Measurements from ENCODE around the gene ADNP2.

The ADNP2 gene

GRCh38 chr18:80167931-80168330 is 58.9 kb downstream of the ADNP2 start:
- DNase-seq (ENCODE audit: low read depth in 2 of 2): no peak
- TF ChIP-seq CTCF (IDR thresholded peaks at IDR 0.05; ENCODE audit: low read depth, low read length): no peak
- H3K4me3 ChIP-seq (replicated peaks in 1 of 2; ENCODE audit: low read depth in 2 of 2, low read length in 2 of 2): no peak overlapping the region

GRCh38 chr18:80168346-80168745 is 59.3 kb downstream of the ADNP2 start:
- no peak for DNase-seq (ENCODE audit: low read depth in 2 of 2)
- no peak for TF ChIP-seq CTCF (IDR thresholded peaks at IDR 0.05; ENCODE audit: low read depth, low read length)
- no peak overlapping the region for H3K4me3 ChIP-seq (replicated peaks in 1 of 2; ENCODE audit: low read depth in 2 of 2, low read length in 2 of 2)

GRCh38 chr18:80168982-80169381 is 59.9 kb downstream of the ADNP2 start:
- DNase-seq (ENCODE audit: low read depth in 2 of 2): no peak
- TF ChIP-seq CTCF (IDR thresholded peaks at IDR 0.05; ENCODE audit: low read depth, low read length): no peak
- no peak overlapping the region for H3K4me3 ChIP-seq (replicated peaks in 1 of 2; ENCODE audit: low read depth in 2 of 2, low read length in 2 of 2)

- no peak for TF ChIP-seq CTCF (IDR thresholded peaks at IDR 0.05; ENCODE audit: low read depth, low read length)
- DNase-seq (ENCODE audit: low read depth in 2 of 2): no peak
- no peak overlapping the region for H3K4me3 ChIP-seq (replicated peaks in 1 of 2; ENCODE audit: low read depth in 2 of 2, low read length in 2 of 2)
Observed at GRCh38 chr18:80169607-80170006, 60.5 kb downstream of the ADNP2 start.

- no peak overlapping the region for H3K4me3 ChIP-seq (replicated peaks in 1 of 2; ENCODE audit: low read depth in 2 of 2, low read length in 2 of 2)
- no peak for TF ChIP-seq CTCF (IDR thresholded peaks at IDR 0.05; ENCODE audit: low read depth, low read length)
- DNase-seq (ENCODE audit: low read depth in 2 of 2): no peak
Observed at GRCh38 chr18:80170395-80171053, 61.5 kb downstream of the ADNP2 start.

- peak; percentile 45 to 55 for DNase-seq (ENCODE audit: low read depth in 2 of 2)
- peak overlapping the region in 1 of 2 donors; percentile 35 for H3K4me3 ChIP-seq (replicated peaks in 1 of 2; ENCODE audit: low read depth in 2 of 2, low read length in 2 of 2)
- TF ChIP-seq CTCF (IDR thresholded peaks at IDR 0.05; ENCODE audit: low read depth, low read length): peak; percentile 94
Observed at GRCh38 chr18:80171054-80171872, 62.2 kb downstream of the ADNP2 start.

Measured in cardiac fibroblast (primary cell).